HG03457 (cell line): Measurements from ENCODE around the gene ZNF334.

Experiments used
- ATAC-seq: cut with Tn5 transposase; IDR thresholded peaks from one replicate; pipeline ENCODE4 v1.9.1; 2021; ENCODE audit warnings: moderate number of reproducible peaks; ENCODE audit not compliant: unreplicated experiment

Gene ZNF334

DNA sequence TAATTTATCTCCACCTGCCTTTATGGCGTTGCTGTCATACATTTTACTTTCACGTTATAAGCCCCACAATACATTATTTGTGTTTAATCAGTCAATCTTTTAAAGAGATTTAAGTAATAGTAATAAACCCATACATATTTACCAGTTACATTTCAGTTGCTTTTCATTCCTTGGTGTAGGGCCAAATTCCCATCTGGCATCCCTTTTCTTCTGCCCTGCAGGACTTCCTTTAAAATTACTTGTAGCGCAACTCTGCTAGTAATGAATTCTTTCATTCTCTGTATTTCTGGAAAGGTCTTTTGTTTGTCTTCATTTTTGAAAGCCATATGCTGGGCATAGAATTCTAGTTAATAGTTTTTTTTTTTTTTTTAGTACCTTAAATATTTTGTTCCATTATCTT lies 24.9 kb downstream of the ZNF334 start:
- ATAC-seq = no peak

DNA sequence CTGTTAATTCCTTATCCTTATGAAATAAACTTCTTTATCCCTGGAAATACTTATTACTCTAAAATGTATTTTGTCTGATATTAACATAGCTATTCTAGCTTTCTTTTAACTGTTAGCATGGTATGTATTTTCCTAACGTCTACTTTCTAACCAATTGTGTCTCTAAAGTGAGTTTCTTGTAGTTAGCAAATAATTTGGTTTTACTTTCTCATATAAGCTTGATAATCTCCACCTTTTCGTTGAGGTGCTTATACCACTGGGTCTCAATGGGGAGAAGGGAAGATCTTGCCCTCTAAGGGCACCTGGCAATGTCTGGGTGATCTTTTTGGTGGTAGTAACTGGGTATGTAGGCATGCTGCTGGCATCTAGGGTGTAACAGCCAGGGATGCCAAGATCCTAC lies 25.7 kb downstream of the ZNF334 start:
- no peak for ATAC-seq

DNA sequence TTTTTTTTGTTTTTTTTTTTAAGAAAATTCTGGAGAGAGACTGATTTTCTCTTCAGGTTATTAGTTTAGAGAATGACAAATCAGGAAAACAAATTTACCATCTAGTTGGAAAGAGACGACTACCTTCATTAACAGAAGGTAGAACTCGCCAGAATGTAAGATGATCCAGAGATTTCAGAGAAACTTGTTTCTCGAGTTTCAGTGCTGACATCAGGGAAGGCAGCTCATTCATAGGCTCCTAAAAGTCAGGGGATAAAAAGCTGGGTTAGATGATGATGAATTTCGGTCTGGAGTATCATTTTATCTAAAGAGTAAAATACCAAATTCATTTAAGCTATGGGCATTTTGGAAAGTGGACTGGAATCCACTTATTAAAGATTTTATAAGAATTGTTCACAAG lies 27.9 kb downstream of the ZNF334 start:
- no peak for ATAC-seq

DNA sequence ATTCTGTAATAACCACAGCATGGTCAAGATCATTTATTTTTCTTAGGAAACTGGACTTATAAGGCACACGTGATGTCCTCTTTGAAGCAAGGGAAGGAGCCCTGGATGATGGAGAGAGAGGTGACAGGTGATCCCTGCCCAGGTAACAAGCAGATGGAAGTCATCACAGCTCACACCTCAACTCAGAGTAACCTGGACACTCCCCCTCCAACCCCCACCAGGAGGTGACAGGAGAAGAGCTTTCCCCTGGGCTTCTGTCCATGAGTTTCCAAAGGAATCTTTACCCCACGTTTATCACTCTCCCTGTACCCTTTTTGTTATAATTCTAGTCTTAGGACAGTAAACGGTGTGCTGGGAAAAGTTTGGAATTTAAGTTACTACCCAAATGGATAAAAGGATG lies 28.4 kb downstream of the ZNF334 start:
- no peak for ATAC-seq

DNA sequence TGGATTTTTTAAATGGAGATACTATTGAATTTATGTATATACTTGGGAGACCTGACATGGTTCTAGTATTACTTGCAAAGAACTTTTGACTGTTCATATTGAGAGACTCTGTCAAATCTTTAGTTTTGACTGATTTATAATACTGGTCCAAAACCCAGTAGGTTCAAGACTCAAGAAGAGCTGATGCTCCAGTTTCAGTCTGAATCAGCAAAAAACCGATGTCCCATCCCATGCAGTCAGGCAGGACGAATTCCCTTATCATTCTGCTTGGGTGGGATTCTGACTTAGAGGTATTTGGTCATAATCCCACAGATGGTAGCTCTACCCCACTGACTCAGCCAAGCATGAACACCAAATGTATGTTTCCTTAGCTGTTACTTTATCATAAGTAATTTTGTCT lies 29.5 kb downstream of the ZNF334 start:
- ATAC-seq = no peak

DNA sequence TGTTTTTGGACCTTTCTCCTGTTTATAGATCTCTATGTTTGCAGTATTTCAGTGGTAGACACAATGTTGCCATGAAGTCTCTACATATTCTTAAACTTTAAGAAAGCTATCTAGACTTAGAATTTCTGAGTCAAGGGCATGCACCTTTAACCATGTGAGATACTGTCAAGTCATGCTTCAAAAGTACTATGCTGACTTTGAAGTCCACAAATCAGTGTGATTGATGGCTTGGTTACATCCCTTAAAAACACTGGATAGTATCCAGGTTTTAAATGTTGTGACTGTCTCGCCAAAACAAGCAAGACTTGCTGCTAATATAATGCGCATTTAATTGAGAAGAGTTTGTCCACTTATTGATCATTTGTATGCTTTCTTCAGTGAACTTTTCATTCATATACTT lies 30.5 kb downstream of the ZNF334 start:
- no peak for ATAC-seq

DNA sequence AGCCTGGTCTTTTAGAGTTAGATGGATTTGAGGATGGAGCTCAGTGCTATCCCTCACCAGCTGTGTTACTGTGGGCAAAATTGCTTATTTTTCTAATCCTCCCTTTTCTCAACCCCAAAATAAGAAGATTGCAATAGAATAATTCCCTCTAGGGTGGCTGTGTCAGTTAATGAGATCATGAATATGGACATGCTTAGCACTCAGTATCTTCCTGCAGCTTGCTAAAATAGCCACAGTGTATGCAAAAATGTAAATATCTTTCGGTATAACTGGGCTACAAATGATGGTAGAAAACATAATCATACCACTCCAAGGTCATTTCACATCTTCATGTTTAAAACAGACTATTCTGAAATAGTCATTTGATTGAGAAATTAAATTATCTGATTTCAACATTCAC lies 35.7 kb downstream of the ZNF334 start:
- ATAC-seq = no peak

DNA sequence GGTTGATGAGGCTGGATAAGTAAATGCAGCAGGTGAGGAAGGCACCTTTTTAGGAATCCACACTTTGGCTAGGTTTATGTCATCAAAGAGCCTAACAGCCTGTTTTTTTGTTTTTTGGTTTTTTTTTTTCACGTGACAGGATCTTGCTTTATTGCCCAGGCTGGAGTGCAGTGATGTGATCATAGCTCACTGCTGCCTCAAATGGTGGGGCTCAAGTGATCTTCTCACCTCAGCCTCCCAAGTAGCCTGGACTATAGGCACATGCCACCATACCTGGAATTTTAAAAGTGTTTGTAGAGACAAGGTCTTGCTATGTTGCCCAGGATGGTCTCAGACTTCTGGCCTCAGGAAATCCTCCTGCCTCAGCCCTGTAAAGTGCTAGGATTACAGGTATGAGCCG lies 36.1 kb downstream of the ZNF334 start:
- no peak for ATAC-seq

DNA sequence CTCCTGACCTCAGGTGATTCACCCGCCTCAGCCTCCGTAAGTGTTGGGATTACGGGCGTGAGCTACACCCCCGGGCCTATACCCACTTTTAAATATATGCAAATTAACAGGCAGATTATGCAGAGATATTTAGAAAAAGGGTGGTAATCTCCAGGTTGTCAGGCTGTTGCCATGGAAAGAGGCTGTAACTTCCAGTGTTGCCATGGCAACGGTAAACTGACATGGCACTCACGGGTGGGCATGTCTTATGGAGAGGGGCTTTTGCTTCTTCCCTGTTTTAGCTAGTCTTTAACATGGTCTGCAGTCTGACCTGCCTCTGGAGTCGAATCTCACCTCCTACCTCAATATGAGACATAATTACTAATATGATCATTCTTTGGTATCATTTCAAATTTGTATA lies 44.9 kb downstream of the ZNF334 start:
- no peak for ATAC-seq

DNA sequence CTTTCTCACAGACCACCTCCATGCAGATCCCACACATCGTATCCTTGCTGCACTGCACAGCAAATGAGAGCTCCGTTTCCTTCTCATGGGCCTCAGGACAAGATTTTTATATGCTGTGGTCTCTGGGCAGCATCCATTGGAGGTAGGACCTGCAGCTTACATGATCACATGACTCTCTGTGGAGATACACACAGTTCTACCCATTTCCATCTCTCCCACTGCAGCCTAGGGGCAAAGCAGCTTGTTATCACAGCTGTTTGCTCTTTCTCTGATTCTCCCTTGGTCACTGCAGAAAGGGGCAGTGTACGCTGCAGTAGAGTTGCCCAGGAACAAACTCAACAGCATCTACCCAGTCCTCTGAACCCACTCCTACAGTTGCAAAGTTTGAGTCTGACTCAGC lies 48.9 kb downstream of the ZNF334 start:
- no peak for ATAC-seq

DNA sequence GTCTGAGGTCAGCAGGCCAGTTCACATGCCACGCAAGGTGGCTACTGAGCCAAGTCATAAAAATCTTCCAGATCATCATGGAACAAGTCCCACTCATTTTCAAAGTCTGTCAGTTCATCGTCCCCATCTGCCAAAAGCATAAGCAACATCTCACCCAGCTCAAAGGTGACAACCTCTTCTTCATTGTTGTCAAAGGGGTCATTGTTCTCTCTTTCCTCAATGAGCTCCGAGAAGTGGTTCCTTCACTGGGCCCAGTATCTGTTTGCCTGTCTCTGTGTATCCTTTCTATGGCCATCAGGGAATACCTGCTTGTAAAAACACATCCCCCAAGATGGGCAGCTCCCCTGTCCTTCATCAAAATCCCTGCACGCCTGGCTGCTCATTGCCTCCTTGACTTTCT lies 49.5 kb downstream of the ZNF334 start:
- no peak for ATAC-seq

DNA sequence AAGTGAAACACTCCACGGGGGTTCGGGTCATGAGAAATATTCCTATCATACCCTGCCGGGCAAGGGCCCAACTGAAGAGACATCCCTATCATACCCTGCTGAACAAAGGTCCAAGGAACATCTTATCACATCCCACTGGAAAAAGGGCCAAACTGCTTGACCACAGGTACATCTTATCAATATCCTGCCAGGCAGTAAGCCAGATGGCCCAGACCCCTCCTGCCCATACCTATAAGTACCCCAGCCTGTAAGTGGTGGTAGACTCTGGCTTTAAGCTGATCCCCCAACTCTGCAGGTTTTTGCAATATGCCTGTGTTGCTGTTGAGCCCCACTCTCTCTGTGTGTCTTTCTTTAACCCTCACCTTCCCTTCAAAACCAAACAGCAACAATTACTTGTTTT lies 51.6 kb downstream of the ZNF334 start:
- no peak for ATAC-seq

DNA sequence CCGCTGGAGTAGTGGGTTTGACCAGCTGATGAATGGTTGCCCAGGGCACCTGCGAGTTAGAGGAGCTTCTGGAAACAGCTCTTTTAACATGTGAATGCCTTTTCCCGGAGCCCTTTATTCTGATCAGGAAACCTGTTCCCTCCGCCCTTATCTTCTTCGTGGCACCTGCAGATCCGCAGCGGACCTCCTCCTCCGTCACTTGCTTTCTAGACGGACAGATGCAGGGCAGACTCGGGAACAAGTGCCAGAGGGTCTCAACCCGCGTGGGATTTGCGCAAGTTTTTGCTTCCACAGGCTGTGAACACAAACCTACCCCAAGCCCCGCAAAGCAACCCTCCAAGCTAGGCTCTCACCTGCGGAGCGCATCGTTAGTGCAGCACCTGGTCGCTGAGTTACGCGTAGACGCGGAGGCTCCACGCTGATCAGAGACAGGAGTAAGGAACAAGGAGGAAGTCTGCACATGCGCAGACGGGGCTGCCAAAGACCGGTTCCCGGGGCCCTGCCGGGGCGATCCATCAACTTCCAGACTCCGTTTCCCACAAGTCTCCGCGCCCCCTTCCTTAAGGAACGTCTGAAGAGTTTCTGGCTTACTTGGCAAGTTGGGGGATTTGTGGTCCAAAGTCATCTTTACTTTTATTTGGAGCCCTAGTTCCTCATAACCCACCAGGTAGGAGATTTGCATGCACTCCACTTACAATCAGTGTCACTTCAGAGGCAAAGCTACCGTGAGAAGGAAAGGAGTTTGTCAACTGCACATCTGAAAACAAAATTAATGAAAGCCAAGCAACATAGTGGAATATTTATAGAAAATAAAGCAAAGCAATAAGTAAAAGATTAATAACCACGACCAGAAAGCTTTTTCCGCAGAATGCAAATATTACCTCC lies 54.3 kb downstream of the ZNF334 start:
- no peak for ATAC-seq

DNA sequence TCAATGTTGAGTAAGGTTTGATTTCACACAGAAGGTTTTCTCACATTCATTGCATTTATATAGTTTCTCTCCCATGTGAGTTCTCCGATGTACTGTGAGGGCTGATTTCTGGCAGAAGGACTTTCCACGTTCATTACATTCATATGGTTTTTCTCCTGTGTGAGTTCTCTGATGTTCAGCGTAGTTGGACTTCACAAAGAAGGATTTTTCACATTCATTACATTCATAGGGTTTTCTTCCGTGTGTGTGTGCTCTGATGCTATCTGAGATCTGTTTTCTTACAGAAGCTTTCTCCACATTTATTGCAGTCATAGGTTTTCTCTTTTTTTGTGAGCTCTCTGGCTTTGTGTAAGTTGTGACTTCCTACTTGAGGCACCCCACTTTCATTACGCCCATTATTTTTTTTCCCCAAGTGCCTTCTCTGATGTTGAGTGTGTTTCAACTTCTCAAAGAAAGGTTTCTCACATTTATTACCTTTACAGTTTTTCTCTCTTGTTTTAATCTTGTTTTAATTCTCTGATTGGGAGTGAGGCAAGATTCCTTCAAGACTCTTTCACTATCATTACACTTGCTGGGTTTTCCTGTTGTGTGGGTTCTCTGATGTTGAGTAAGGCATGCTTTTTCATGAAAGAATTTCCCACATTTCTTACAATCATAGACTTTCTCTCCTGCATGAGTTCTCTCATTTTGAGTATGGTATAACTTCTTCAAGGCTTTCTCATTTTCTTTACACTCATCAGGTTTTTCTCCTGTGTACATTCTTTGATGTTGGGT lies 56.9 kb downstream of the ZNF334 start:
- no peak for ATAC-seq

DNA sequence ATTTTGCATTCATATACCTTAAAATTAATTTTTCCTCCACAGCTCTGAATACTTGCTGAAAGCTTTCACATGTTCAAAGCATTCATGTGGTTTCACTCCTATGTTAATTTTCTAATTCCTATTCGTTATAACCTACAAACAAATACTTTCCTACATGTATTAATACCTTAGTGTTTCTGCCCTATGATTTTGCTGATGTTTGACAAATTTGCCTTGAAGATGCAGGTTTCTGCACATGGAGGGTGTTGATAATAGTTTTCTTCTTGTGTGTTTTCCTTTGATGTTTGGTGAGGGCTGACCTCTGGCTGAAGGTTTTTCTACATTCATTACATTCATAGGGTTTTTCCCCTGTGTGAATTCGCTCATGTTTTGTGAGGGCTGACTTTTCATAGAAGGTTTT lies 57.6 kb downstream of the ZNF334 start:
- no peak for ATAC-seq
